Activated T-cell treated with anti-CD3 and anti-CD28 coated beads for 4 hours (primary cell): ENCODE data around the gene EHHADH.

Experiments used
- DNase-seq: peaks from one replicate; pipeline ENCODE4 v3.0.0-alpha.2; 2020

EHHADH gene

GRCh38 chr3:185188816-185189215, 65.0 kb downstream of the EHHADH start:
- DNase-seq, result no peak

- DNase-seq, result no peak
Measured at GRCh38 chr3:185187391-185187790, 66.5 kb downstream of the EHHADH start.

- DNase-seq, result peak; percentile 14
Measured at GRCh38 chr3:185176750-185177359, 77.0 kb downstream of the EHHADH start.

GRCh38 chr3:185175370-185175987, 78.4 kb downstream of the EHHADH start:
- no peak for DNase-seq

- DNase-seq, result no peak
Measured at GRCh38 chr3:185172086-185173049, 81.5 kb downstream of the EHHADH start.

GRCh38 chr3:185164428-185165217, 89.2 kb downstream of the EHHADH start:
- DNase-seq, result no peak

GRCh38 chr3:185162634-185163033, 91.2 kb downstream of the EHHADH start:
- DNase-seq, result no peak

- DNase-seq, result no peak
Measured at GRCh38 chr3:185161761-185162160, 92.1 kb downstream of the EHHADH start.

GRCh38 chr3:185157347-185157746, 96.5 kb downstream of the EHHADH start:
- DNase-seq, result no peak

GRCh38 chr3:185155678-185156077, 98.2 kb downstream of the EHHADH start:
- DNase-seq, result no peak

- DNase-seq, result no peak
Measured at GRCh38 chr3:185153861-185154629, 99.8 kb downstream of the EHHADH start.

GRCh38 chr3:185153171-185153771, 100.6 kb downstream of the EHHADH start:
- no peak for DNase-seq

- DNase-seq, result no peak
Measured at GRCh38 chr3:185152410-185153170, 101.3 kb downstream of the EHHADH start, which contains the start of gene C3orf70. Gene C3orf70 (minus strand): TSS chr3:185153060. CDS start chr3:185152823, 237 bp downstream.

GRCh38 chr3:185151964-185152409, 101.9 kb downstream of the EHHADH start:
- DNase-seq, result no peak

- no peak for DNase-seq
Measured at GRCh38 chr3:185151101-185151963, 102.5 kb downstream of the EHHADH start.

GRCh38 chr3:185150561-185150960, 103.3 kb downstream of the EHHADH start:
- no peak for DNase-seq

- no peak for DNase-seq
Measured at GRCh38 chr3:185149591-185149990, 104.3 kb downstream of the EHHADH start.

GRCh38 chr3:185145511-185145910, 108.3 kb downstream of the EHHADH start:
- DNase-seq, result no peak

GRCh38 chr3:185144784-185145183, 109.1 kb downstream of the EHHADH start:
- DNase-seq, result no peak
